Coronary artery (tissue), 2 donors: Measurements from ENCODE around the gene UTF1.

Source experiments
- DNase-seq: peaks from one replicate; pipeline ENCODE4 v3.0.0-alpha.2; 2017; ENCODE audit warnings: low spot score
- H3K27ac ChIP-seq, 2 donors: fragments of 200-600 bp; sonication (generic); one replicate each; pipeline ENCODE4 v1.5.1; 2016 to 2019
- H3K4me3 ChIP-seq: fragments of 200-600 bp; sonication (generic); 2 replicates; pipeline ENCODE4 v1.5.1; 2016; ENCODE audit warnings: mild to moderate bottlenecking, moderate library complexity
- CTCF ChIP-seq: fragments of 200-600 bp; sonication (generic); IDR thresholded peaks from one replicate; pipeline ENCODE4 v1.5.1; 2019; ENCODE audit warnings: antibody characterized with exemption

Gene UTF1

DNA sequence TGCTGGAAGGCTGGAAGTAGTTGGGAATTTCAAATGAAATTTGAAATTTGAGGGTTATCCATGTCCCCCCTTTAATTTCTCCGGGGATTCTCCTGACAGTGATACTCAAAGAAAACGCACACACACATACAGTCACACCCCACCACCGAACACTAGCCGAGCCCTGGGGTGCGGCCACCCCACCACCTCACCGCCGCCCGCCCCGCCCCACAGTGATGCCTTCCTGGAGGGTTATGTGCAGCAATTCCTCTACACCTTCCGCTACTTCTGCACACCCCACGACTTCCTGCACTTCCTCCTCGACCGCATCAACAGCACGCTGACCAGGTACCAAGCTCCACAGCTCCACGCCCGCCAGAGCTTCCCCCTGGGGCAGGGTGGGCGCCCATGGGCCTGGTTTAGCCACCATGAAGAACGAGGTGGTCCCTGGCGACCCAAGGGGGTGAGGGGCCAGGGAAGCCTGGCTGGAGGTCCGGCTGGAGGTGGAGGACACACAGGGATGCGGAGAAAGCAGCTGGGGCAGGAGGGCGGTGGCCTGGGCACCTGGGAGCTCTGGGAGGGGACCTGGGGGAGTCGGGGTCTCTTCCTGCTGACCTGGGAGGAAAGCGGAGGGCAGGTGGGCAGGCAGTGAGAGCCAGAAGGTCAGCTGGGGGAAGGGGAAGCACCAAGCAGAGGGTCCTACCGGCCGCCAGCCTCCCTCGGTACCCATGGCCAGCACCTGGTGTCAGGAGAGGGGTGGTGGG is 19.4 kb upstream of the UTF1 start:
- Histone ChIP-seq H3K4me3 (no peak overlapping the region), H3K27ac (no peak overlapping the region)
- no peak for DNase-seq
- no peak for TF ChIP-seq CTCF

DNA sequence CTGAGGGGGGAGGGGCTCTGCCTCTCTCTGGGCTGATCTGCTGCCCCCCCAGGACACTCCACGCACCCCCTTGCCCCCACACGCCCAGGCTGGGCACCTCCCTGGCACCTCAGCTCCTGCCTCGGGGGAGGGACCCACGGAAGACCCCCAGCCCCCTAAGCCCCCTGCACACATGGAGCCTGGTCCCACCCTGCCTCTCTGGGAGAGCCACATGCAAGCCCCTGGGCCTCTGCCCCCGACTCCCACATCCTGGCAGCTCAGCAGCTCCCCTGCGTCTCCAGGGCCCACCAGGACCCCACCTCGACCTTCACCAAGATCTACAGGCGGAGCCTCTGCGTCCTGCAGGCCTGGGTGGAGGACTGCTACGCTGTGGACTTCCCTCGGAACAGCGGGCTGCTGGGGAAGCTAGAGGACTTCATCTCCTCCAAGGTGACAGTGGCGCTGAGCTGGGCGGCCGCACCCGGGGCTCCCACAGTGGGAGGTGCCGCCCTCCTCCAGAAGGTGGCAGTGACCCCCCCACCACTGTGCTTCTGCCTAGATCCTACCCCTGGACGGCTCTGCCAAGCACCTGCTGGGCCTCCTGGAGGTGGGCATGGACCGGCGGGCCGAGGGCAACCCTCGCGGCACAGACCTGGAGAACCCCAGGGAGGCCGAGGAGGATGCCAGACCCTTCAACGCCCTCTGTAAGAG is 18.7 kb upstream of the UTF1 start:
- Histone ChIP-seq H3K27ac (no peak overlapping the region), H3K4me3 (no peak overlapping the region)
- no peak for DNase-seq
- TF ChIP-seq CTCF, result no peak

DNA sequence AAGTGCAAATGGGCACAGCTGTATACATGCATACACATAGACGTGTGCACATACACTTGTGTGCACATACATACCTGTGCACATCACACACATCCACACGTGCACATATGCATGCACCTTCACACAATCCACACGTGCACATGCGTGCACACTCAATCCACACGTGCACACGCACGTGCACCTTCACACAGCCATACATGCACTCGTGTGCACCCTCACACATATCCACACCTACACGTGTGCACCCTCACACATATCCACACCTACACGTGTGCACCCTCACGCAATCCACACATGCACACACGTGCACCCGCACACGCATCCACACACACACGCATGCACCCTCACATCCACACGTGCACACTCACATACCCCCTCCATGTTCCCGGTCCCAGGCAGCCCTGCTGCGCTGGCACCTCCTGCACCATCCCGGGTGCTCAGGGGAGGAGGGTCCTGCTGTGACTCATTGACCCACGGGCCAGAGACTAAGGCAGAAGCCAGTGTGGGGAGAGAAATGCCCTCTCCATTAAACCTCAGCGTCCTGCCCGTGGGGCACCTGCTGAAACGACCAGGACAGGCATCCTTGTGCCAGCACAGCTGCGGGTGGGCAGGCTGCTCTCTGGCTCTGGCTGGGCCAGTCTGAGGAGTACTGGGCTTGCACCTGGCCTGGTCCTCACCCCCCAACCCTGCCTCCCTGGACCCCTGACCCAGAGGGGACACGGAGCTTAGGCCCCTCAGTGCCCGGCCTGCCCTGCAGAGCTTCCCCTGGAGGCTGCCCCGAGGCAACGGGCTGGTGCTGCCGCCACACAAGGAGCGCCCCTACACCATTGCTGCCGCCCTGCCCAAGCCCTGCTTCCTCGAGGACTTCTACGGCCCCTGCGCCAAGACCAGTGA is 17.8 kb upstream of the UTF1 start:
- Histone ChIP-seq H3K27ac (no peak overlapping the region), H3K4me3 (no peak overlapping the region)
- no peak for DNase-seq
- no peak for TF ChIP-seq CTCF

DNA sequence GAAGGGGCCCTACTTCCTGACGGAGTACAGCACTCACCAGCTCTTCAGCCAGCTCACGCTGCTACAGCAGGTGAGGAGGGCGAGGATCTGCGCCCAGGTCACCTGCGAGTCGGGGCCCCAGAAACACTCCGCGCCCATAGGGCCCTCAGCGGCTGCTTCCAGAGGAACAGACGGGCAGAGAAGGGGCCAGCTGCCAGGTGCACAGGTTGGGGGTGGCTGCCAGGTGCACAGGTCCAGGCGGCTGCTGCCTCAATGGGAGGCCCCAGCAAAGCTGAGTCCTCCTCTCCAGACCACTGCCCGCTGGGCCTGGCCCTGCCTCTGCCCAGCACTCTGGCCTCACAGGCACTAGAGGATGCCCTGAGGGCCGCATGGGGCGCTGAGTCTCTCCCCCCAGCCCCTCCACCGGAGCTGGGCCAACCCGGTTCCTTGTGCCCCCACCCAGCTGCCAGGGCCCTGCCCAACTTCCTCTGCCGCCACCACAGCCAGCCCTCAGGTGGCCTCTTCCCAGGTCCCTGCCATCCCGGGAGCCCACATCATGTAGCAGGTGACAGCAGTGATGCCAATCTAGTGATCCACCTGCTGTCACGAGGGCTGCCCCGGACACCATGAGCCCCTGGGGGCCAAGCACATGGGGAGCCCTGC is 17.0 kb upstream of the UTF1 start:
- TF ChIP-seq CTCF, result no peak
- DNase-seq, result no peak
- Histone ChIP-seq H3K27ac (no peak overlapping the region), H3K4me3 (no peak overlapping the region)

GRCh38 chr10:133213641-133214467 is 16.2 kb upstream of the UTF1 start:
- Histone ChIP-seq H3K4me3 (no peak overlapping the region), H3K27ac (no peak overlapping the region)
- TF ChIP-seq CTCF, result no peak
- DNase-seq, result no peak
